D721Med (cell line): ENCODE measurements around the gene ARHGDIB.

Experiments
- DNase-seq: peaks from one replicate; pipeline ENCODE4 v3.0.0; 2011; ENCODE audit warnings: low spot score; ENCODE audit not compliant: insufficient read length
- FAIRE-seq: peaks from 2 replicates; lab custom pipeline; 2011; peaks lifted over from hg19 to GRCh38; lab: Jason Lieb, UNC
- TF ChIP-seq, protein P1 (sequence below): IDR thresholded peaks from 2 replicates; pipeline ENCODE4 v1.5.1; 2012; ENCODE audit warnings: mild to moderate bottlenecking, control low read depth; ENCODE audit not compliant: insufficient read depth; ENCODE audit errors: missing control alignments

Gene ARHGDIB

DNA sequence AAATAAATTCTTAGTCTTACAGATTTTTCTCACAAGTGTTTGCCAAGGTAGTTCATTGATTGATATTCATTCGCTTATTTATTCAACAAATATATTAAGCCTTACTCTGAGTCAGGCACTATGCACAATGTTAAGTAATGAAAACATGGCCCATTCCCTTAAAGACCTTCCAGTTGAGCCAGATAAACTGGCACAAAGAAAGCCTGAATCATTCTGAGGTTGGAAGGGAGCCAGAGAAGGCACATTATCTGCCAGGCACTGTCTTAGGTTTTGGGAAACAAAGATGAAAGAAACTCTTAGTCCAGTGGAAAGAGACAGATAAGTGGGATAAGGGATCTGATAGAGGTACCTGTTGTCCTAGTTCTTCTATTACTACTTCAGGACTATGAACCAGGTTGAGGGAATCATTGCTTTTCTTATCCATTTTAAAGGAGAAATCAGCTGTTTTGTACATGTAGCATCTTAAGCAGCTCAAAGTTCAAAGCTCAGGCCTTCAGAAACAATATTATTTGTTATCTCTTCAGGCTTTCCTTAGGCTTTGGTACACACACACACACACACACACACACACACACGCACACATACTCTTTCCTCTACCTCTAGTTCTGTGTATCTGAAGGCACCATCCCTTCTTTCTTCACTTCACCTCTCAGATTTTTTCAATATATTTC lies 38.4 kb upstream of the ARHGDIB start:
- TF ChIP-seq, protein P1, sequence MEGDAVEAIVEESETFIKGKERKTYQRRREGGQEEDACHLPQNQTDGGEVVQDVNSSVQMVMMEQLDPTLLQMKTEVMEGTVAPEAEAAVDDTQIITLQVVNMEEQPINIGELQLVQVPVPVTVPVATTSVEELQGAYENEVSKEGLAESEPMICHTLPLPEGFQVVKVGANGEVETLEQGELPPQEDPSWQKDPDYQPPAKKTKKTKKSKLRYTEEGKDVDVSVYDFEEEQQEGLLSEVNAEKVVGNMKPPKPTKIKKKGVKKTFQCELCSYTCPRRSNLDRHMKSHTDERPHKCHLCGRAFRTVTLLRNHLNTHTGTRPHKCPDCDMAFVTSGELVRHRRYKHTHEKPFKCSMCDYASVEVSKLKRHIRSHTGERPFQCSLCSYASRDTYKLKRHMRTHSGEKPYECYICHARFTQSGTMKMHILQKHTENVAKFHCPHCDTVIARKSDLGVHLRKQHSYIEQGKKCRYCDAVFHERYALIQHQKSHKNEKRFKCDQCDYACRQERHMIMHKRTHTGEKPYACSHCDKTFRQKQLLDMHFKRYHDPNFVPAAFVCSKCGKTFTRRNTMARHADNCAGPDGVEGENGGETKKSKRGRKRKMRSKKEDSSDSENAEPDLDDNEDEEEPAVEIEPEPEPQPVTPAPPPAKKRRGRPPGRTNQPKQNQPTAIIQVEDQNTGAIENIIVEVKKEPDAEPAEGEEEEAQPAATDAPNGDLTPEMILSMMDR = no peak
- no peak for DNase-seq
- FAIRE-seq = no peak

DNA sequence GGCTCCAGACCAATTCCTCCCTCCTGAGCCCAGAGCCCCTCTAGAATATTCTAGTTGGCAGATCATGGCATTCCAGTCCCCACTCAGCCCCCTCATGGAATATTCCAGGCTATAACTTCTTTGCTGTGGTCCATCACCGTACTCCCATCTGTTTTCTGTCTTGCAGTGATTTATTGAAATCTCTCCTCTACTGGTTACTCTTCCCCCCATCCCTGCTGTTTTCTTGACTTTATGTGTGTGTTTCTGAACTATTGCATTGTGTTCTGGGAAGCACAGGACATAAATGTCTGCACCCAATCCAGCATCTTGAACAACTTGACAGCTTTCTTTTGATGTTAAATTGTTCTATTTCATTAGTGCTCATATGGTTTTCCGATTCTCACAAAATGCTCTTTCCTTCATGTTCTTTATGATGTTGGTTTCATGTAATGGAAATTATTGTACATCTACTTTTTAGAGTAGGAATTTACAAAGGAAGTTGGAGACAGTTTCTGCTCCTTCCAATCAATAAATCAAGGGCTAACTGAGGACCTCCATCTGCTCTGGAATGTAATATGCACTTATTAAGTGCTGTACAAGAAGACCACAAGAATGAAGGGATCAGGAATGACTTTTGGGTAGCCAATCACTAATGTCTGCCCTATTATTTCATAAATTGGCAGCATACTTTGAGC lies 37.8 kb upstream of the ARHGDIB start:
- FAIRE-seq (no peak), DNase-seq (no peak)
- TF ChIP-seq, protein P1 = no peak

DNA sequence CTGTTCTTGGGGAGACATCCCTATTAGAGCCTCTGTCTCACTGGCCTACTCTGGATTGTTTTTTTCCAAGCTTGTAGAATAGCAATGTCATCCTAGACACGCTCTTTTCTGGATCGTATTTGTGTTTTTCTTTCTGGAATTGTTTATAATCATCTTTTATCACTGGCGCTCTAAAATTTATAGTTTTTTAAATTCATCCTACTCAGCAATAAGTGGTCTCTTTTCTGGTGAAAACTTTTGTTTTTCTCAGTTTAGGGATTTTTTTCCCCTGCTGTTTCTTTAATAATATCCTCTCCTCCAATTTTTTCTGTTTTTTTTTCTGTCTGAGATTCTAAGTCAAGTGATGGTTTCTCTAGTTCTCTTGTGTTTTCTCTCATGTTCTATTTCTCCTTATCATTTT lies 36.6 kb upstream of the ARHGDIB start:
- no peak for DNase-seq
- TF ChIP-seq, protein P1 = no peak
- no peak for FAIRE-seq

DNA sequence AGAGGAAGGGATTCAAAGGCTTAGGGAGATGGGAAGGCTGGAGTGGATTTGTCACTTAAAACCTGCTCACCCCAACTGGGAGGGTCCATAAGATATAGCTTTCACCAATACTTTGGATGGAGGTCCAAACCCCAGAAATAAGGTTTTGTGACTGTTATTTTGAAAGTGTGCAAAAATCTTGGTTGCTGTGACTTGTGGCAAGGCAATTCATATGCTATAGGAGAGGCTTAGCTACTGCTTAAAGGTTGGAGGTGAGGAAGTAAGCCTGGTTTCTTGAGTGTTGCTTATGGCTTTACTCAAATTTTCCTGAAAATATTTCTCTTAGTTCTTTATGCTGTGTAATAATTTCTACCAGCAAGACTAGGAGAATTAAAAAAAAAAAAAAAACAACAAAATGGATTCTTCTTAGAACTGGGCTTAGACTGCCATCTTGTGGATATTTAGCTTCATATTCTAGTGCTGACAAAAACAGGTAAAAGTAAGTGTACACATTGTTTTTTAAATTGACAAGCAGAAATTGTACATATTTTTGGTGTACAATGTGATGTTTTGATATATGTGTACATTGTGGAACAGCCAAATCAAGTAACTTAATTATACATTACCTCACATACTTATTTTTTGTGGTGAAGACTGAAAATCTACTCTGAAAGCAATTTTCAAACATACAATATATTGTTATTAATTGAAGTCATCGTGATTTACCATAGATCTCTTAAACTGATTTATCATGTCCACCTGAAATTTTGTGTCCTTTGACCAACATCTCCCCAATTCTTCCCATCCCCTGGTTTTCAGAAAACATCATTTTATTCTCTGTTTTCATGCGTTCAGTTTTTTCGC lies 34.4 kb upstream of the ARHGDIB start:
- FAIRE-seq = peak; percentile 96
- TF ChIP-seq, protein P1 = peak; percentile 53
- DNase-seq = no peak

DNA sequence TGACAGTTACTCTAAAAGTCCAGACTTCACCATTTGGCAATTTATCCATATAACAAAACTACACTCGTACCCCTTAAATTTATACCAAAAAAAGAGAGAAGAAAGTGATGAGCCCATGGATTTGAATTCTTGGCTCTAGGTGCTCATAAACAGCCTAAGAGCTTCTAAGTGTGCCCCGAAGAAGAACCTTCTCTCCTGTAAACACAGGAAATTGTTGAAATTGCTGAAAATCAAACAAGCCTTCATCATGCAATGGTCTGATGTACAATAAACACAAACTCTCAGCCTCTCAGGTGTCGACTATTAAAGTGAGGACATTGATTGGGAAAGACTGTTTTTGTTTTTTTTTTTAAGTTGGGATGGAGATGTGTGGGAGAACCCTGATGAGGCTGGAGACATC lies 33.2 kb upstream of the ARHGDIB start:
- TF ChIP-seq, protein P1 = no peak
- FAIRE-seq (no peak), DNase-seq (no peak)

DNA sequence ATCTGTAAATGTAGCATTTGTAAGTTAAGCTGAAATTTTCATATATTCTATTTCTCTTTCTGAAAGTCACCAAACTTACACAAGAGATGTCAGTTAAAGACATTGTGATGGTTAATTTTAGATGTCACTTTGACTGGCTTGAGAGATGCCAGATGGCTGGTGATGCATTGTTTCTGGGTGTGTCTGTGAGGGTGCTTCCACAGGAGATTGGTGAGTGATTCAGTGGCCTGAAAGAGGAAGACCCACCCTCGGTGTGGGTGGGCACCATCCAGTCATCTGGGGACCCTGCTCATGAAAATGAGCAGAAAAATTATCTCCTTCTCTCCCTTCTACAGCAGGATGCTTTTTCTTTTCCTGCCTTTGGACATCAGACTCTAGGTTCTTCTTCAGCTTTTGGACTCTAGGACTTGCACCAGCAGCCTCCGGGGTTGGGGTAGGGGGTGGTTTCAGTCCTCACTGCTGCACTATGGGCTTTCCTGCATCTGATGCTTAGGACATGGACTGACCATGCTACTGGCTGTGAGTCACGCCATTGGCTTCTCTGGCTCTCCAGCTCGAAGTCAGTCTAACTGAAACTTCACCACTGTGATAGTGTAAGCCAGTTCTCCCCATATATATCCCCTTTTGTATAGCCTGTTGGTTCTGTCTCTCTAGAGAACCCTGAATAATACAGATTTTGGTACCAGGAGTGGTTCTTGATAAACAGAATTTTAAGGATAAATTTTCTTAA lies 32.3 kb upstream of the ARHGDIB start:
- no peak for FAIRE-seq
- DNase-seq = no peak
- TF ChIP-seq, protein P1 = no peak
